HG02678 (cell line): Measurements from ENCODE around the gene KRTAP25-1.

ENCODE experiments used
- ATAC-seq: cut with Tn5 transposase; IDR thresholded peaks from one replicate; pipeline ENCODE4 v1.9.1; 2021; ENCODE audit warnings: mild to moderate bottlenecking, moderate library complexity; ENCODE audit not compliant: unreplicated experiment

The KRTAP25-1 gene

GRCh38 chr21:30251781-30252180 is 37.5 kb downstream of the KRTAP25-1 start:
- ATAC-seq = no peak

DNA sequence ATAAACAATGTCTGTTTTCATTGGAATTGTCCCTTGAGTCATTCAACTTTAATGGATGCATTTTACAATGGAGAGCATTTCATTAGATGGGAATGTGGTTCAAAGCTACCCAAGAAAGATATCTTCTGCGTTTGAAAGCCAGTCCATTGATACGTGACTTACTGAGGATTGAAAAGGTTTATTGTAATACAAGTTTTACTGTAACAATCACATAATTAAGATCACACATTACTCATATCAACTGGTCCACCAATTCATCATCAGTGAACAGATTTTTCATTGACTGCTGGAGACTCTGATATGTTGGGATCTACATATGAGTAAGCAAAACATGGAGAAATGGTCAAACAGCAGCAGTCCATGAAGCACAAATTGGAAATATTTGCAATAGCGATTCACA is 39.4 kb downstream of the KRTAP25-1 start:
- ATAC-seq = no peak

- ATAC-seq = no peak
Observed at GRCh38 chr21:30248844-30249243, 40.5 kb downstream of the KRTAP25-1 start.

DNA sequence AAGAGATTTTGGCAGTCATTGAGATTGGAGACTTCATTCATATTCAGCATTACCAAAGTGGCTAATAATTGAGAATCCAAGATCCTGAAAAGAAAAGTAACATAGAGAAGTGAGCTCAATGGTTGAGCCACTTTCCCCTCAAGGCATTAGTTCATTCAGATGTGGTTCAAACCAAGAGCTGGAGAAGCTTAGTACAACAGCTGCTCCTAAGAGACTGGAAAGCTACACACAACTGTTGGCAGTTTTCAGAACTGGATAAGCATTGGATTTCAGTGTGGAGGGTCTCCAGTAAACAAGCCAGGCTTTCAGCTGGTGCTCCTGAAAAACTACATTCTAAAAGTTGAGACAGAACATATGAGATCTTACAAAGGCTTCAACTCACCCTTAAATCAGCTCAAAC is 44.3 kb downstream of the KRTAP25-1 start:
- ATAC-seq = no peak

- ATAC-seq = no peak
Observed at GRCh38 chr21:30243691-30244090, 45.6 kb downstream of the KRTAP25-1 start.

DNA sequence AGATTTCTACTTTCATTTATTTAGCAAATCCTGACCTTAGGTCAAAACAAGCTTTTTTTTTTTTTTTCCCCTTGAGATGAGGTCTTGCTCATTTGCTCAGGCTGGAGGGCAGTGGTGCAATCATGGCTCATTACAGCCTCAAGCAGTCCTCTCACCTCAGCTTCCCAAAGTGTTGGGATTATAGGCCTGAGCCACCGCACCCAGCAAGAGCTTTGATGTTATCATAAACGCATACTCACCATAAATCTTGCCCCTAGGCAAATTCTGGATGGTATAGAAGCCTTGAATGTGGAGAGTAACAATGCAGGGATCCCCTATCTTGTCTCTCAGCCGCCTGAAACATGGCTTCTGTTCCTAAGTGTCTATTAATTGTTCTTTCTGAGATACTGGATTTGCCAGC is 48.7 kb downstream of the KRTAP25-1 start:
- ATAC-seq = no peak
